HEK293 (cell line): ENCODE measurements around the gene SPOCK1.

Source experiments
- BCL11A ChIP-seq: fragments of 450-650 bp; formaldehyde crosslinking; IDR thresholded peaks from 2 replicates; pipeline ENCODE4 v1.5.1; 2016; ENCODE audit warnings: low read depth, missing biosample characterization, missing genetic modification characterization
- ZBTB8A ChIP-seq: fragments of 450-650 bp; formaldehyde crosslinking; IDR thresholded peaks from 2 replicates; pipeline ENCODE4 v1.5.1; 2016; ENCODE audit warnings: missing biosample characterization, missing genetic modification characterization
- ZFP41 ChIP-seq: fragments of 450-650 bp; formaldehyde crosslinking; IDR thresholded peaks from 2 replicates; pipeline ENCODE4 v1.5.1; 2016; ENCODE audit warnings: missing biosample characterization, missing genetic modification characterization, borderline replicate concordance
- ZNF112 ChIP-seq: fragments of 450-650 bp; formaldehyde crosslinking; IDR thresholded peaks from 2 replicates; pipeline ENCODE4 v1.5.0; 2017; ENCODE audit warnings: missing biosample characterization, missing genetic modification characterization
- ZNF248 ChIP-seq: fragments of 450-650 bp; formaldehyde crosslinking; IDR thresholded peaks from 2 replicates; pipeline ENCODE4 v1.5.1; 2017; ENCODE audit warnings: missing biosample characterization, missing genetic modification characterization
- ZNF423 ChIP-seq: fragments of 450-650 bp; formaldehyde crosslinking; IDR thresholded peaks from 2 replicates; pipeline ENCODE4 v1.5.1; 2016; ENCODE audit warnings: missing biosample characterization, missing genetic modification characterization
- ZNF501 ChIP-seq: fragments of 450-650 bp; formaldehyde crosslinking; IDR thresholded peaks from 2 replicates; pipeline ENCODE4 v1.5.1; 2016; ENCODE audit warnings: missing biosample characterization, missing genetic modification characterization
- ZNF510 ChIP-seq: fragments of 450-650 bp; formaldehyde crosslinking; IDR thresholded peaks from 2 replicates; pipeline ENCODE4 v1.5.1; 2018; ENCODE audit warnings: mild to moderate bottlenecking, missing genetic modification characterization, missing biosample characterization; ENCODE audit not compliant: insufficient replicate concordance
- ZNF621 ChIP-seq: fragments of 450-650 bp; formaldehyde crosslinking; IDR thresholded peaks from 2 replicates; pipeline ENCODE4 v1.5.1; 2017; ENCODE audit warnings: missing biosample characterization, missing genetic modification characterization
- ZNF747 ChIP-seq: fragments of 450-650 bp; formaldehyde crosslinking; IDR thresholded peaks from 2 replicates; pipeline ENCODE4 v1.5.1; 2016; ENCODE audit warnings: missing biosample characterization, missing genetic modification characterization
- ZNF785 ChIP-seq: fragments of 450-650 bp; formaldehyde crosslinking; IDR thresholded peaks from 2 replicates; pipeline ENCODE4 v1.5.1; 2016; ENCODE audit warnings: missing biosample characterization, missing genetic modification characterization
- TF ChIP-seq, protein P1 (sequence below): fragments of 450-650 bp; formaldehyde crosslinking; optimal IDR thresholded peaks from 2 replicates; pipeline ENCODE3; 2016; ENCODE audit warnings: missing biosample characterization, mild to moderate bottlenecking, missing genetic modification characterization
- TF ChIP-seq, protein P2 (sequence below): fragments of 450-650 bp; formaldehyde crosslinking; IDR thresholded peaks from 2 replicates; pipeline ENCODE4 v1.5.1; 2016; ENCODE audit warnings: missing biosample characterization, missing genetic modification characterization

DNA sequence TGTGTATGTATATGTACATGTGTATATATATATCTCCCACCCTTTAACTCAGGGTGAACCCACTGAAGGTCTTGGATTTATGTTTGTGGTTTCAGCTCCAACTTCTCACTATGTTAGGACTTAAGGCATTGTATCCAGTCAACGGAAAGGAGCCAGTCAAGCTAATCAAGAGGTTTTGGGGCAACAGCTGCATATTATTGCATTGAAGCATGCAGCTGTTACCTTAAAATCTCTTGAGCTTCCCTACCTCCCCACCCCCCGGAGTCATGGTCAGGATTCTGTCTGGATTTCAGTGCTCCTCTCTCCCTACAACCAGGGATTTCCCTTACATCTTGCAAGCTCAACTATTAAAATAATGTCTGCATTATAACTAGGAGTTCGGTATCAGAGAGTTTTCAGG, 399.5 kb downstream of the SPOCK1 start:
- no peak for TF ChIP-seq ZNF785
- TF ChIP-seq, protein P1, sequence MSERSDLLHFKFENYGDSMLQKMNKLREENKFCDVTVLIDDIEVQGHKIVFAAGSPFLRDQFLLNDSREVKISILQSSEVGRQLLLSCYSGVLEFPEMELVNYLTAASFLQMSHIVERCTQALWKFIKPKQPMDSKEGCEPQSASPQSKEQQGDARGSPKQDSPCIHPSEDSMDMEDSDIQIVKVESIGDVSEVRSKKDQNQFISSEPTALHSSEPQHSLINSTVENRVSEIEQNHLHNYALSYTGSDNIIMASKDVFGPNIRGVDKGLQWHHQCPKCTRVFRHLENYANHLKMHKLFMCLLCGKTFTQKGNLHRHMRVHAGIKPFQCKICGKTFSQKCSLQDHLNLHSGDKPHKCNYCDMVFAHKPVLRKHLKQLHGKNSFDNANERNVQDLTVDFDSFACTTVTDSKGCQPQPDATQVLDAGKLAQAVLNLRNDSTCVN: no peak
- no peak for TF ChIP-seq ZNF747 (tag by site-specific recombination)
- TF ChIP-seq ZNF423 (tag by site-specific recombination): no peak
- TF ChIP-seq, protein P2, sequence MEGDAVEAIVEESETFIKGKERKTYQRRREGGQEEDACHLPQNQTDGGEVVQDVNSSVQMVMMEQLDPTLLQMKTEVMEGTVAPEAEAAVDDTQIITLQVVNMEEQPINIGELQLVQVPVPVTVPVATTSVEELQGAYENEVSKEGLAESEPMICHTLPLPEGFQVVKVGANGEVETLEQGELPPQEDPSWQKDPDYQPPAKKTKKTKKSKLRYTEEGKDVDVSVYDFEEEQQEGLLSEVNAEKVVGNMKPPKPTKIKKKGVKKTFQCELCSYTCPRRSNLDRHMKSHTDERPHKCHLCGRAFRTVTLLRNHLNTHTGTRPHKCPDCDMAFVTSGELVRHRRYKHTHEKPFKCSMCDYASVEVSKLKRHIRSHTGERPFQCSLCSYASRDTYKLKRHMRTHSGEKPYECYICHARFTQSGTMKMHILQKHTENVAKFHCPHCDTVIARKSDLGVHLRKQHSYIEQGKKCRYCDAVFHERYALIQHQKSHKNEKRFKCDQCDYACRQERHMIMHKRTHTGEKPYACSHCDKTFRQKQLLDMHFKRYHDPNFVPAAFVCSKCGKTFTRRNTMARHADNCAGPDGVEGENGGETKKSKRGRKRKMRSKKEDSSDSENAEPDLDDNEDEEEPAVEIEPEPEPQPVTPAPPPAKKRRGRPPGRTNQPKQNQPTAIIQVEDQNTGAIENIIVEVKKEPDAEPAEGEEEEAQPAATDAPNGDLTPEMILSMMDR: no peak
- no peak for TF ChIP-seq ZNF501
- TF ChIP-seq BCL11A (tag by site-specific recombination): no peak
- no peak for TF ChIP-seq ZBTB8A (tag by site-specific recombination)
- TF ChIP-seq ZFP41: no peak
- TF ChIP-seq ZNF248 (tag by site-specific recombination): no peak
- no peak for TF ChIP-seq ZNF112 (tag by site-specific recombination)
- TF ChIP-seq ZNF621 (tag by site-specific recombination): no peak
- no peak for TF ChIP-seq ZNF510 (tag by site-specific recombination)
